H9 (cell line): ENCODE data around the gene MICAL2. TPM values are rescaled to one million over a fixed set of nuclear protein-coding genes. Genes with fewer than 3 reads are reported as not detected.

Experiments used
- DNase-seq: peaks from one replicate; pipeline ENCODE4 v3.0.0-alpha.2; 2017
- H2AFZ ChIP-seq: one replicate; pipeline ENCODE4 v1.6.1; 2013; ENCODE audit warnings: mild to moderate bottlenecking, low read length, control low read depth, moderate library complexity
- H2AK5ac ChIP-seq: 2 replicates; pipeline ENCODE4 v1.6.1; 2013; ENCODE audit warnings: low read length, control low read depth, mixed read lengths; ENCODE audit not compliant: insufficient read length
- H2BK120ac ChIP-seq: one replicate; pipeline ENCODE4 v1.6.1; 2013; ENCODE audit warnings: low read depth, mild to moderate bottlenecking, low read length, control low read depth, inconsistent platforms; ENCODE audit not compliant: poor library complexity, severe bottlenecking
- H2BK12ac ChIP-seq: 2 replicates; pipeline ENCODE4 v1.6.1; 2013; ENCODE audit warnings: low read length, control low read depth, mixed read lengths, low read depth; ENCODE audit not compliant: insufficient read length
- H2BK15ac ChIP-seq: 2 replicates; pipeline ENCODE4 v1.6.1; 2013; ENCODE audit warnings: low read depth, low read length, control low read depth
- H2BK20ac ChIP-seq: one replicate; pipeline ENCODE4 v1.6.1; 2013; ENCODE audit warnings: low read depth, mild to moderate bottlenecking, low read length, control low read depth, inconsistent platforms; ENCODE audit not compliant: poor library complexity, severe bottlenecking
- H2BK5ac ChIP-seq: 2 replicates; pipeline ENCODE4 v1.6.1; 2013; ENCODE audit warnings: low read length, control low read depth, mixed read lengths; ENCODE audit not compliant: insufficient read length
- H3K14ac ChIP-seq: 2 replicates; pipeline ENCODE4 v1.6.1; 2013; ENCODE audit warnings: low read length, control low read depth; ENCODE audit not compliant: insufficient read depth
- H3K18ac ChIP-seq: 2 replicates; pipeline ENCODE4 v1.6.1; 2013; ENCODE audit warnings: low read depth, mild to moderate bottlenecking, mixed read lengths, low read length, control low read depth; ENCODE audit not compliant: insufficient read length
- H3K23ac ChIP-seq: 2 replicates; pipeline ENCODE4 v1.6.1; 2013; ENCODE audit warnings: low read length, control low read depth, mixed read lengths, low read depth; ENCODE audit not compliant: insufficient read length
- H3K23me2 ChIP-seq: 2 replicates; pipeline ENCODE4 v1.6.1; 2013; ENCODE audit warnings: low read depth, mild to moderate bottlenecking, mixed read lengths, low read length, control low read depth; ENCODE audit not compliant: insufficient read length, poor library complexity, severe bottlenecking
- H3K27ac ChIP-seq: 2 replicates; pipeline ENCODE4 v1.5.1; 2013; ENCODE audit warnings: low read length, control low read depth, mixed read lengths, low read depth; ENCODE audit not compliant: insufficient read length
- H3K27me3 ChIP-seq: 2 replicates; pipeline ENCODE4 v1.6.1; 2013; ENCODE audit warnings: low read length, control low read depth, inconsistent platforms; ENCODE audit not compliant: insufficient read depth
- H3K4ac ChIP-seq: 2 replicates; pipeline ENCODE4 v1.6.1; 2013; ENCODE audit warnings: low read depth, mild to moderate bottlenecking, control low read depth, inconsistent platforms, low read length, moderate library complexity
- H3K4me1 ChIP-seq: 2 replicates; pipeline ENCODE4 v1.6.1; 2013; ENCODE audit warnings: low read length, control low read depth, inconsistent platforms; ENCODE audit not compliant: insufficient read depth
- H3K4me2 ChIP-seq: 2 replicates; pipeline ENCODE4 v1.6.1; 2013; ENCODE audit warnings: low read length, control low read depth, mixed read lengths; ENCODE audit not compliant: insufficient read length, insufficient read depth
- H3K56ac ChIP-seq: 2 replicates; pipeline ENCODE4 v1.6.1; 2013; ENCODE audit warnings: low read depth, mild to moderate bottlenecking, mixed read lengths, low read length, control low read depth; ENCODE audit not compliant: insufficient read length
- H3K79me1 ChIP-seq: 2 replicates; pipeline ENCODE4 v1.6.1; 2013; ENCODE audit warnings: low read depth, mild to moderate bottlenecking, moderate library complexity, low read length, control low read depth, inconsistent platforms; ENCODE audit not compliant: insufficient read depth, poor library complexity, severe bottlenecking
- H3K79me2 ChIP-seq: 2 replicates; pipeline ENCODE4 v1.6.1; 2013; ENCODE audit warnings: low read length, control low read depth, inconsistent platforms; ENCODE audit not compliant: insufficient read depth
- H3K9ac ChIP-seq: 2 replicates; pipeline ENCODE4 v1.6.1; 2013; ENCODE audit warnings: low read length, control low read depth, mixed read lengths; ENCODE audit not compliant: insufficient read length; ENCODE audit errors: extremely low read depth
- H3K9me3 ChIP-seq: one replicate; pipeline ENCODE4 v1.6.1; 2013; ENCODE audit warnings: low read depth, low read length, inconsistent platforms; ENCODE audit not compliant: control insufficient read depth
- H3T11ph ChIP-seq: one replicate; pipeline ENCODE4 v1.6.1; 2013; ENCODE audit warnings: mild to moderate bottlenecking, low read length, control low read depth, inconsistent platforms
- H4K20me1 ChIP-seq: one replicate; pipeline ENCODE4 v1.6.1; 2013; ENCODE audit not compliant: control insufficient read depth, insufficient read length, insufficient read depth
- H4K5ac ChIP-seq: 2 replicates; pipeline ENCODE4 v1.6.1; 2013; ENCODE audit warnings: low read depth, mild to moderate bottlenecking, mixed read lengths, low read length, control low read depth; ENCODE audit not compliant: insufficient read length
- H4K8ac ChIP-seq: replicated peaks from 2 replicates; pipeline ENCODE4 v1.6.1; 2013; ENCODE audit warnings: low read length, control low read depth, mixed read lengths, low read depth; ENCODE audit not compliant: insufficient read length
- H4K91ac ChIP-seq: 2 replicates; pipeline ENCODE4 v1.6.1; 2013; ENCODE audit warnings: low read depth, mild to moderate bottlenecking, moderate library complexity, mixed read lengths, low read length, control low read depth; ENCODE audit not compliant: insufficient read length
- H3K27ac Mint-ChIP-seq, 3 experiments: 2 replicates in 2 of 3; 3 replicates in 1 of 3; pipeline ENCODE4 v1.8.0; 2020 to 2021; ENCODE audit warnings: mixed read lengths in 3 of 3, mild to moderate bottlenecking in 1 of 3, moderate library complexity in 1 of 3
- H3K27me3 Mint-ChIP-seq: 2 replicates; pipeline ENCODE4 v1.8.0; 2021; ENCODE audit warnings: low read depth, mild to moderate bottlenecking, moderate library complexity, mixed read lengths
- H3K36me3 Mint-ChIP-seq, 3 experiments: 2 replicates in 2 of 3; 3 replicates in 1 of 3; pipeline ENCODE4 v1.8.0; 2020 to 2021; ENCODE audit warnings: low read depth in 3 of 3, mixed read lengths in 3 of 3; ENCODE audit not compliant: insufficient read depth in 1 of 3
- H3K4me1 Mint-ChIP-seq, 2 experiments: 2 replicates each; pipeline ENCODE4 v1.8.0; 2020; ENCODE audit warnings: mixed read lengths in 2 of 2
- H3K4me3 Mint-ChIP-seq, 2 experiments: 2 replicates in 1 of 2; 3 replicates in 1 of 2; pipeline ENCODE4 v1.8.0; 2020 to 2021; ENCODE audit warnings: mild to moderate bottlenecking in 2 of 2, mixed read lengths in 2 of 2, moderate library complexity in 1 of 2
- H3K9me3 Mint-ChIP-seq, 2 experiments: 2 replicates in 1 of 2; 3 replicates in 1 of 2; pipeline ENCODE4 v1.8.0; 2020; ENCODE audit warnings: mild to moderate bottlenecking in 2 of 2, mixed read lengths in 2 of 2, moderate library complexity in 1 of 2
- WGBS: extraction: QIAGEN DNeasy Blood & Tissue Kit; methylation state at CpG from one replicate; pipeline ENCODE4 v1.1.7; 2013; ENCODE audit warnings: missing lambda C conversion rate, low lambda C conversion rate, mixed read lengths; ENCODE audit not compliant: insufficient read length; ENCODE audit errors: extremely low coverage; 5-methylcytosine and 5-hydroxymethylcytosine counted together
- total RNA-seq: library from RNA; stranded (reverse); gene quantifications from 2 replicates; pipeline ENCODE4 v1.2.1, GENCODE V29; 2021
- TF ChIP-seq, protein P1 (sequence below): fragments of 200-600 bp; sonication (generic); conservative IDR thresholded peaks from 3 replicates; pipeline ENCODE4 v1.8.0; 2021; ENCODE audit warnings: antibody characterized with exemption, mild to moderate bottlenecking

Gene MICAL2
- total RNA-seq, 1 experiment from 2014 or later = 4.7 TPM

DNA sequence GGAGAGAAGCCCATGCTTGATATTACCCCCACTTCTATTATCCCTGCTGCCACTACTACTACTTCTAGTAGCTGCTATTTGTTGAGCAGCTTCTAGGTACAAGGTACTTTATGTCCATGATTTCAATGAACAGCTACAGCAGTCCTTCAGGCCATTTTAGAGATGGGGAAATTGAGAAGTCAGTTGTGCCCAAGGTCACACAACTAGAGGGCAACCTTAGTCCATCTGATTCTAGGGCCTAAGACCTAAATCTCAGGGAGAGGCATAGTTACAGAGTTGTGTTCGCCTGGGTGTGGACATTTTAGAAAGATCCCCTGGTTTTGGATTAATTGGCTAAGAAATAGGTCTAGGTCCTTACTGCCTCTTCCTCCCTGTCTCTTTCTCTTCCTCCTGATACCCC is 52.3 kb downstream of the MICAL2 start:
- no peaks in the 10 kb centered on the region for H4K20me1 ChIP-seq
- H3K23me2 ChIP-seq = no peaks in the 10 kb centered on the region
- H3K9me3 ChIP-seq = no peaks in the 10 kb centered on the region
- no peak overlapping the region for H4K5ac ChIP-seq
- no peak overlapping the region for H4K91ac ChIP-seq
- H3K56ac ChIP-seq = no peak overlapping the region
- H3K79me2 ChIP-seq = no peaks in the 10 kb centered on the region
- no peak overlapping the region for H3K4me2 ChIP-seq
- Mint-ChIP-seq H3K9me3 (no peaks in the 10 kb centered on the region; a peak in 1 of 5 replicates), H3K36me3 (no peaks in the 10 kb centered on the region; a peak in 1 of 7 replicates), H3K4me3 (no peak overlapping the region), H3K4me1 (peaks cover 9 to 23% of the 10 kb centered on the region in 2 experiments), H3K27me3 (no peaks in the 10 kb centered on the region), H3K27ac (no peak overlapping the region)
- TF ChIP-seq, protein P1, sequence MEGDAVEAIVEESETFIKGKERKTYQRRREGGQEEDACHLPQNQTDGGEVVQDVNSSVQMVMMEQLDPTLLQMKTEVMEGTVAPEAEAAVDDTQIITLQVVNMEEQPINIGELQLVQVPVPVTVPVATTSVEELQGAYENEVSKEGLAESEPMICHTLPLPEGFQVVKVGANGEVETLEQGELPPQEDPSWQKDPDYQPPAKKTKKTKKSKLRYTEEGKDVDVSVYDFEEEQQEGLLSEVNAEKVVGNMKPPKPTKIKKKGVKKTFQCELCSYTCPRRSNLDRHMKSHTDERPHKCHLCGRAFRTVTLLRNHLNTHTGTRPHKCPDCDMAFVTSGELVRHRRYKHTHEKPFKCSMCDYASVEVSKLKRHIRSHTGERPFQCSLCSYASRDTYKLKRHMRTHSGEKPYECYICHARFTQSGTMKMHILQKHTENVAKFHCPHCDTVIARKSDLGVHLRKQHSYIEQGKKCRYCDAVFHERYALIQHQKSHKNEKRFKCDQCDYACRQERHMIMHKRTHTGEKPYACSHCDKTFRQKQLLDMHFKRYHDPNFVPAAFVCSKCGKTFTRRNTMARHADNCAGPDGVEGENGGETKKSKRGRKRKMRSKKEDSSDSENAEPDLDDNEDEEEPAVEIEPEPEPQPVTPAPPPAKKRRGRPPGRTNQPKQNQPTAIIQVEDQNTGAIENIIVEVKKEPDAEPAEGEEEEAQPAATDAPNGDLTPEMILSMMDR = no peak
- H3K79me1 ChIP-seq = no peaks in the 10 kb centered on the region
- H3K27ac ChIP-seq = no peak overlapping the region
- no peak for DNase-seq
- no peak overlapping the region for H2BK15ac ChIP-seq
- no CpG with 5 or more reads among the region's 1 CpG for WGBS
- H2AK5ac ChIP-seq = no peak overlapping the region
- no peak overlapping the region for H3K4ac ChIP-seq
- H3T11ph ChIP-seq = no peak overlapping the region
- no peak overlapping the region for H2BK5ac ChIP-seq
- no peak overlapping the region for H3K18ac ChIP-seq
- H3K14ac ChIP-seq = no peak overlapping the region
- no peak overlapping the region for H2AFZ ChIP-seq
- no peak overlapping the region for H2BK20ac ChIP-seq
- H3K23ac ChIP-seq = no peak overlapping the region
- H2BK120ac ChIP-seq = no peak overlapping the region
- H3K9ac ChIP-seq = no peak overlapping the region
- no peak overlapping the region for H2BK12ac ChIP-seq
- no peaks in the 10 kb centered on the region for H3K4me1 ChIP-seq
- H3K27me3 ChIP-seq = no peaks in the 10 kb centered on the region
- H4K8ac ChIP-seq = no peak overlapping the region
